ENCODE data around the gene SLC26A6.

The SLC26A6 gene

DNA sequence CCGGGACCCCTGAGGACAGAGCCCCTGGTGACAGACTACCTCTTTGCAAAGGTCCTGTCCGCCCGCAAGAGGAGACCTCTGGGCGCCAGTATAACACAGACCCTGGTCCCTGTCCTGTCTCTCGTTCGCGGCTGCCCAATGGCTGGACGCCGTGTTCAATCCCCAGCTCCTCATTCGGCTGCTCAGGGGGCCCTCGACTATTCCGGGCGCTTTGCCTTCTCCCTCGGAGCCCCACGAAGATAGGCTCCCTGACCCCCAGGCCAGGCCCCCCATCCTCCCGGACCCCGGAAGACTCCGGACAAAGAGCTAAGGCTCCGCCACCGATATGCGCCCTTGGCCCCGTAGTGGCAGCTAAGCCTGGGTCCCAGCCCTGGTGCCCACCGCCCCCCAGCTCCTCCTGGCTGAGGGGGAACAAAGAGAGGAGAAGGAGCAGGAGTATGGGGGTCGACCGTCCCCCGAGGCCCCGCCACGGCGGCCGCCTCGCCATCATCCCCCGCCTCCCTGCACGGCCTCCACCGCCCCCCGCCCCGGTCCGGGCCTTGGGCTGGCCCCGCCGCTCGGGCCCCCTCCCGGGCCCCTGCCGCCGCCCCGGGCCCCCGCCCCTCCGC lies 27.0 kb upstream of the SLC26A6 start:
- H3K27ac ChIP-seq = no peak overlapping the region
- no peak for DNase-seq (ENCODE audit: low read depth, low spot score)

DNA sequence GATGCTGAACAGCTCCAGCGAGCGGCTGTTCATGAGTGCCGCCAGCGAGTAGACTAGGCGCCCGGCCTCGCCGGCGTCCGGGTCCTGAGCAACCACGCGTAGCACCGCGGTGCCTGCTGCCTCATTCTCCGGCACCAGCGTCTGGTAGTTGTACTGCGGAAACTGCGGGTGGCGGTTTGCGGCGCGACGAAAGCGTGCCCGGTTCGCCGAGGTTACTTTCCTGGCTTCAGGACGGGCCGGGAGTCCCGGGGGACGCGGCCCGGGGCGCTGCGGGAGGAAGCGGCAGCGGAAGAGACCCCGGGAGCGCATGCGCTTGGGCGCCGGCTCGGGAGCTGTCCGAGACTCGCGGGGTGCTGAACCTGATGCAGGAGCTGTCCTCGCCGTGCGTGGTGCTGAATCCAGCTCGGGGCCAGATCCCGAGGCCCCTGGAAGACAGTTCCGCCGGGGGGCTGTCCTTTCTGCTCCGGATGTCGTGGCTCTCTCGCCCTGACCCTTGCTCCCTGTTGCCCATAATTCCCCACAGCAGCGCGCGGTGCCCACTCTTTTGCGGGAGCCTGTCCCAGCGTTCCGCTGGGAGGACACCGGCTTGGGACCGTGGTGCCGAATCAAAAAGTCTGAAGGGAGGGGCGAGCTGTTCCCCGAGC lies 26.4 kb upstream of the SLC26A6 start:
- H3K27ac ChIP-seq = no peak overlapping the region
- no peak for DNase-seq (ENCODE audit: low read depth, low spot score)

DNA sequence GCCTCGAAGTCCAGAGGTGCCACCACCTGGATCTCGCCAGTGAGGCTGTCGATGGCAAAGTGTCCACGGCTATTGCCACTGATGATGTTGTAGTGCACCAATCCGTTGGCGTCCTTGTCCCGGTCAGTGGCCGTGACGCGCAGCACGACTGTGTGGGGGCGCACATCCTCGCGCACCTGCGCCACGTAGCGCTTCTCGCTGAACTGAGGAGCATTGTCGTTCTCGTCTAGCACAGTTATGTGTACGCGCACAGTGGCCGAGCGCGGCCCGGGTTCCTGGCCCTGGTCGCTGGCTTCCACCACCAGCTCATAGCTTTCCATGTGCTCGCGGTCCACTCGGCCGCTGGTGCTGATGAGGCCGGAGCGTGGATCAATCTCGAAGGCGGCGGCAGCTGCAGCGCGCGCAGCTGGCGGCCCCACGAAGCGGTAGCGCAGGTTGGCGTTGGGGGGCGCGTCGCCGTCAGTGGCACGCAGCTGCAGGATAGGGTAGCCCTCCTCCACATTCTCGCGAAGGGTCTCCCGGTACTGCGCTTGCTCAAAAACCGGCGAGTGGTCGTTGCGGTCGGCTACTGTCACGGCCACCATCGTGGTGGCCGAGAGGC lies 25.6 kb upstream of the SLC26A6 start:
- DNase-seq (ENCODE audit: low read depth, low spot score) = no peak
- no peak overlapping the region for H3K27ac ChIP-seq

DNA sequence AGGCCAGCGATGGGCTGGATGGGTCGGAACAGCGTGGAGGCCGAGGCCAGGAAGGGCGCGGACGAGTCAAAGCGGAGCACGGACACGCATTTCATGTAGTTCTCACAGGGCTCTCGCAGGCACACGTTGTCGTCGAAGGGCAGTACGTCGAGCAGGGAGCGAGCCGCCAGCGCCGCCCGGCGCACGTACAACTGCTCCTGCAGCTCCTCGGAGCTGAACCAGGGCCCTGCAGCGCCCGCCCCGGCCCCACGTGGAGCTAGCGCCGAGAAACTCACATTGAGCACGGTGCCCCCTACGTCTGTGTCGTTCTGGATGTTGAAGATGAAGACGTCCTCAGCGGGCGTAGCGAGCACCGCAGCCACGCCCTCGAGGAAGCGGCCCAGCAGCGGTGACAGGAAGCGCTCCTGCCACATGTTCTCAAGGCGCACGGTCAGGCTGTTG lies 21.6 kb upstream of the SLC26A6 start:
- H3K27ac ChIP-seq = peak overlapping the region; percentile 35
- DNase-seq (ENCODE audit: low read depth, low spot score) = no peak

DNA sequence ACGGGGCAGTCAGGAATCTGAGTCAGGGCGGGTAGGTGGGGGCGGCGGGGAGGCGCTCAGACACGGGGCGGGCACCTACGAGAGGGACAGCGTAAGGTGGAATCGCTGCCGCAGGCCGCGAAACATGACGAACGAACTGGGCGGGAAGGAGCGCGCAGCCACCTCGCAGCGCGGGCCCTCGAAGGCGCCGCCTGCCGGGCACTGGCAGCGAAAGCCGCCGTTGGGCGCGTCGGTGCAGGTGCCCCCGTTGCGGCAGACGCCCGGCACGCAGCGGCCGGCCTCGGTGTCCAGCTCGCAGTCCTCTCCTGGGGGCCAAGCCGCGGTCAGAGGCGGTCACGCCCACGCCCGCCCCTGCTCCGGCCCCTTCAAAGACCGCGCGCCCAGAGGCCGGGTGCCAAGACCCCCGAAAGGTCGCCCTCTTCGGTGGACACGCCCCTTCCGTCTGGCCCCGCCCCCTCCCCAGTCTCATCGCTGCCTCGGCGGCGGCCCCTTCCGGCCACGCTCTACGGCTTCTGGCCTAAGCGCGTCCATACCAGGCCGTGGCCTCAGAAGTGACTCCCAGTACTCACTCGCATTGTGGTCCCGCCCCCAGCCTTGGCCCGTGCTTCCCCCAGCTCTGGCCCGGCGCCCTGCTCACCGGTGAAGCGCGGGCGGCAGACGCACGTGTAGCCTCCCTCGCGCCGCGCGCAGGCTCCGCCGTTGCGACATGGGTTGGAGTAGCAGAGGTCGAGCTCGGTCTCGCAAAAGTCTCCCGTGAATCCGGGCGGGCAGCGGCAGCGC lies 21.0 kb upstream of the SLC26A6 start:
- no peak for DNase-seq (ENCODE audit: low read depth, low spot score)
- H3K27ac ChIP-seq = peak overlapping the region; percentile 35

DNA sequence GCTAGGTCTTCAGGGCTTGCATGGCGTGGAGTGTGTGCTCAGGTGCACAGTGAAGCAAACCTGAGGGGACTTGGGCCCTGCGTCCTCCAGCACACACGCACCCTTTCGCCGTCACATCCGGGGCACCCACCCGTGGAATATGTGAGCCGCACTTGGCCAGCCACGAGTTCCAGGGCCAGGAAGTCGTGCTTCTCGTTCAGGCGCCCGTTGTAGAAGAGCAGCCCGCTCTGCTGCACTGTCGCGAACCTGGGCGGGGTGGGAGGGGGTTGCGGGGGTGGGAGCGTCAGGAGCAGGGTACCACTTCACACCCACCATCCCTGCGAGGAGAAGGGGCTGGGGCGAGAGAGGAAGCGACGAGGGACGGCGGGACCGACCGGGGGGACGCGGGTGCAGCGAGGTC lies 20.3 kb upstream of the SLC26A6 start:
- peak overlapping the region; percentile 35 for H3K27ac ChIP-seq
- no peak for DNase-seq (ENCODE audit: low read depth, low spot score)

DNA sequence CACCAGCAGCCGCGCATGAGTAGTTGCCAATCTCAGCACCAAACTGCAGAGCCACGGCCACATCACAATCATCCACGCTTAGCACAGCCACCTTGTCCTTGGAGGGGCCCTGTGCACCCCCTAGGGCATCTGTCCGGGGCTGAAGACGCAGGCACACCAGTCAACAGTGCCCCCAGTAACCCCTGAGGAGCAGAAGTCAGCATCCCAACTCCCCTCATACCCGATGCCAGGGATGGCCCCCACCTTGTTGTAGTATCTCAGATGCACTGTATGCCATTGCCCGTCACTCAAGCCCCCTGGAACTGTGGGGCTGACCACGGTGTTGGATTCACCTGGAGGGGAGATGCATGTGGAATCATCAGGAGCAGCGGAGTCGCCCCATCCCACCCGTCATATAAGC lies 19.8 kb upstream of the SLC26A6 start:
- no peak overlapping the region for H3K27ac ChIP-seq
- no peak for DNase-seq (ENCODE audit: low read depth, low spot score)

DNA sequence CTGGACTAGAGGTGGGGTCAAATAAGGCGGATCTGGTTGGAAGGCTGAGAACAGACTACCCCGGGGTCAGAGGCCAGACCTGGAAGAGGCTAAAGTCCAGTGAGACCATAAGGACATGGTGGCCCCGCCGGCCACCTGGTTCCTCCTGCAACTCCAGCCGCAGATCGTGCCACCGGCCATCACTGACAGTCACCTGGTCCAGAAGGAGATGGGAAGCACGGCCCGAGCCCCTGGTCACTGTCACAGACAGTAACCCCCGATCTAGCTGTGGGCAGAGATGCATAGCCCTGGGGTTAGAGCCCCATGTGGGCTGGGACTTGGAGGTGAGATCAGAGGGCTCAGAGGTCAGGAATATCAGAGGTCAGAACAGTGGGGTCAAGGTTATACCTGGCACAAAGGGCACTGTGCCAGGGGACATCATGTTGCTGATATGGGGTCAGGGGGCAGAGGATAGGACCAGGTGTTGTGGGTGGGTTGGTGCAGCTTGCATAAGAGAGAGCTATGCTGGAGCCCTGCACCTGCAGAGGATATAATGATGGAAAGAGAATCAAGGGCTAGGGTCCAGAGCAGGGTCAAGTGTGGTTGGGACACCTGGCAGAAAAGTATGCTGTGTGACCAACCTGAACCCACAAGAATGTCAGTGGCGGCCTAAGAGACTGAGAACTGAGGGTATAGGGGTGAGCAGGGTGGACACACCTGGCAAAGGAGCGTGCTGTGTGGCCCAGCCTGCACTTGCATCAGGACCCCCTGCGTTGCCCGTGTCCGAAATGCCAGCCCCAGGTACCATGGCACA lies 17.9 kb upstream of the SLC26A6 start:
- H3K27ac ChIP-seq = no peak overlapping the region
- no peak for DNase-seq (ENCODE audit: low read depth, low spot score)

DNA sequence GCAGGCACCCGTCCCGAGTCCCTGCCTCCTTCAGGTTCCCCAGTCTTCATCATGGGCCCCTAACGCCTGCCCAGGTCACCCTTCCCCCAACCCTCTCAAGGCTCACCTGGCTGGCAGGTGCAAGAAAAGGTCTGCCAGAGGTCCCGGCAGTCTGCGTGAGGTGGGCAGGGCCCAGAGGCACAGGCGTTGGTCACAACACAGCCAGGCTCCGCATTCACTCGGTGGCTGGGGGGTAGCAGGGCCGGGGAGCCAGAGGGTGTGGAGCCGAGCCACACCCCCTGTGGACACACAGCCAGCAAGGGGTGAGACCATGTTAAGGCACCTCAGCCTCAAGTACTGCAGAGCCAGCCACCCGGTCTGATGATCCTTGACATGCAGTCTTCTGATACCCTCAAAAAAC lies 16.5 kb upstream of the SLC26A6 start:
- H3K27ac ChIP-seq = no peak overlapping the region
- no peak for DNase-seq (ENCODE audit: low read depth, low spot score)

DNA sequence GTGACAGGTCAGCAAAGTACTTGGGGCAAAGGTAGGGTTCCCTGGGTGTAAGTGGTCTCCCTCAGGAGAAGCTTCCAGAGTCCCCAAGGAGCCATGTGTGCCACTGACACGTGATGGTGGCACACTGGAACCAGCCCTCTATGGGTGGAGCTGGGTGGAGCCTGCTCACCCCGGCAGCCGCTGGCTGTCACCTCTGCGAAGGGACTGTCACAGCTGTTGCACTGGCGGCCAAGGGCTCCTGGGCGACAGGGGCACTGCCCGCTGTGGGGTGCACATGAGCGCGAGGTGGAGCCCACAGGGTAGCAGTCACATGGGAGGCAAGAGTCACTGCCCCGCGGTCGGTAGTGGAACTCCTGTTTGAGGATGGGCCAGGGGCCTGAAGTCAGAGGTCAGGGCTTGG lies 15.5 kb upstream of the SLC26A6 start:
- no peak for DNase-seq (ENCODE audit: low read depth, low spot score)
- no peak overlapping the region for H3K27ac ChIP-seq

DNA sequence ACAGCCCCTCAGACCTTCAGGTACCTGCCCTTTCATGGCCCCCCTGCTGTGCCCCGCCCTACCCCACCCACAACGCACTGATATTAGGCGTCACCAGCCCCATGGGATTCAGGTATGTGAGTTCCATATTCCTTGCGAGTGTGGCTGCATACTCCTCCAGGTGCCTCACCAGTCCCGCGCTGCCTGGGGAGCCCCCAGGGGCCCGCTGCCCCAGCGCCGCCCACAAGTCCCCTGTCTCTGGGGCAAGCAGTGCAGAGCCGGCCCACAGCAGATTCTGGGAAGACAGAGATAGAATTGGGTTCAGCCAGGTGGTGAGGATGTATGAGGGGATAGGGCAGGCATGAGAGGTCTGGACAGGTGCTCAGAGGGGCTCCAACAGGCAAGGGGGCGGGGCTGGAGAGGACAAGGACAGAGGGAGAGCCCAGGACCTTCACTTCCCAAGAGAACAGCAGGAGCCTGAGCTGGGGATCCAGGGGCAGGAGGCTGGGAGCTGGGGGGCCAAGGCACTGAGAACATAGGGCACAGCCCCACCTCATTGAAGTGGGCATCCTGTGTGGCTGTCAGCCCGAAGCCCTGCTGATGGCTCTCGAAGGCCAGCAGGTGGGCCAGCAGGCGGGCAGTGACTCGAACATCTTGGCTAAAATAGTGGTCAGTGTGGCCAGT lies 13.1 kb upstream of the SLC26A6 start:
- DNase-seq (ENCODE audit: low read depth, low spot score) = no peak
- H3K27ac ChIP-seq = no peak overlapping the region

DNA sequence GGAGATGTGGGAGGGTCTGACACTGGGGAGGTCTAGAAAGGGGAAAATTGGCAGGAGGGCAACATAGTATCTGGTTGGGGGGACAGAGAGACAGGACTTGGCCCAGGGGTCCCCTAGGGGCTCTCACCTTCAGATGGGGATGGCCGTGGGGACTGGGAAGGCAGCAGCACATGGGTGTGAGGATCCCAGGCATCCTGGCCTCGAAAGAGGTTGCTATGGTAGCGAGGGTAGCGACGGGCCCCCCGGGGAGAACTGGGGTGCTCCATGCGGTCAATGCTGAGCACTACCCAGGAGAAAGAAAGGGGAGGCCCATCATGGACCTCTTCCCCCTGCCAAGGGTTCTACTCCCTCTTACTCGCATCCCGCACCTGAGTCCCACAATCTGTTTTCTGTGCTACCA lies 12.5 kb upstream of the SLC26A6 start:
- no peak for DNase-seq (ENCODE audit: low read depth, low spot score)
- H3K27ac ChIP-seq = no peak overlapping the region

DNA sequence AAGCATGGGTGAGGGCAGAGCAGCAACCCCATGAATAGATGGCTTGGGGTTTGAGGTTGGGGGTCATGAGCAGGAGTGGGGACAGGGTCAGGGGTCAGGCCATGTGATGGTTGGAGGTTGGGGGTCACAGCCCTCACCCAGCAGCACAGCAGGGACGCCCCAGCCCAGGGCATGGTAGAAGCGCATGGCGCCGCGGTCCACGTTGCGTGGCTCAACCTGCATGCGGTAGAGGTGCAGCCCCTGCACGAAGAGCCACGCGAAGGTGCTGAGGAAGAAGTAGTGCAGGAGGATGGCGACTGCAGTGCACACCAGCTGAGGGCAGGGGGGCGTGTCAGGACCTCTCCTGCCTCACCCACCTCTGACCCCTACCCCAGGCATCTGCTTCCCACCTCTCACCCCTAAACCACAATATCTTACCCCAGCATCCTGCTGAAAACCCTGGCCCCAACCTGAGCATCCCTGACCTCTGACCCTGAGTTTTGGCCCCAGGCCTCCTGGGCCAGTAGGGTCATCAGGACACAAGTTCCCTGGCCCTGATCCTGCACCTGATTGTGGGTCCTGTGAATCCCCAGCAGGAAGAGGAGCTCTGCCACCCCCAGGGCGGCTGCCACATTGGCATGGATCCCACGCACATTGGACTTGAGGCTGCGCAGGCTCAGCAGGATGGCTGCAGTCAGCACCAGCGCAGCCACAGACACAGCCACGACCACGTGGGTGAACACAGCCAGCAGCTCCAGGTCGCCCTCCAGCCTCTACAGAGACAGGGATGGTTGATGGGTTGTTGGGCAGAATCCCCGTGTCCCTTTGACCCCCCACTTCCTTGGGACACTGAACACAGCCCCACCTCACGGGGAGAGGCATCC lies 9.9 kb upstream of the SLC26A6 start:
- no peak overlapping the region for H3K27ac ChIP-seq
- DNase-seq (ENCODE audit: low read depth, low spot score) = no peak

DNA sequence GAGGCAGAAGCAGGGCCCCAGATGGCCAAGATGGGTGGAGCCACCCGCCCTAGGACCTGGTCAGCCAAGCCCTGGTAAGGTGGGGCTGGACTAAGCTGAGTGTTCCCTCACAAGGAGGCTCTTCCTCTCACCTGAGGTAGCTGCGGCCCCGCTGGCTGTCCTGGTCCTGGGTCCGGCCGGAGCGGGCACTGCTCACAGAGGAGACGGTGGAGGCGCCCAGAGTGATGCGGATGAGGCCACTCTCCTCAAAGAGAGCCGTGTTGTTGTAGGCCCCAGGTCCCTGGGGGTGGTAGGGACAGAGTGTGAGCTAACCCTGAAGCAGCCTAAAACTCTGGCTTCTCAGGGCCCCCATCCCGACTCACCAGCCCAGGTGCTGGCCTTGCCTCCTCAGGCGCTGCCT lies 7.3 kb upstream of the SLC26A6 start:
- no peak overlapping the region for H3K27ac ChIP-seq
- no peak for DNase-seq (ENCODE audit: low read depth, low spot score)

DNA sequence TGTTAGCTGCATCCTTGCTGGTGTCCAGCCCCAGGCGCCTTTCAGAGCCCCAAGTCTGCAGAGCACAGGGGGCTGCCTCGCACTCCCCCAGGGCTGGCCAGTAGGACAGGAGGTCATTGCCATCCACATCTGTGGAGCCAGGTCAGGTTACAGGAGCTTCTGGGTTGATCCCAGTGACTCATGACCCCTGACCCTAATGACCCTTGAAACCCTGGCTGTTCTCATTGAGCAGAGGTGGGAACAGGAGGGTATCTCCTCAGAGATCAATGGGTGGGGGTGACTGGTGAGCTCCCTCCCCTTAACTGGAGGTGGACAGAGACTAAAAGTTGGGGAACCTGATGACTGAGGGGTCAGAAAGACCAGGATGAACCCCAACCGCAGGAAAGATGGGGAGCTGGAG lies 6.1 kb upstream of the SLC26A6 start:
- DNase-seq (ENCODE audit: low read depth, low spot score) = no peak
- H3K27ac ChIP-seq = no peak overlapping the region

DNA sequence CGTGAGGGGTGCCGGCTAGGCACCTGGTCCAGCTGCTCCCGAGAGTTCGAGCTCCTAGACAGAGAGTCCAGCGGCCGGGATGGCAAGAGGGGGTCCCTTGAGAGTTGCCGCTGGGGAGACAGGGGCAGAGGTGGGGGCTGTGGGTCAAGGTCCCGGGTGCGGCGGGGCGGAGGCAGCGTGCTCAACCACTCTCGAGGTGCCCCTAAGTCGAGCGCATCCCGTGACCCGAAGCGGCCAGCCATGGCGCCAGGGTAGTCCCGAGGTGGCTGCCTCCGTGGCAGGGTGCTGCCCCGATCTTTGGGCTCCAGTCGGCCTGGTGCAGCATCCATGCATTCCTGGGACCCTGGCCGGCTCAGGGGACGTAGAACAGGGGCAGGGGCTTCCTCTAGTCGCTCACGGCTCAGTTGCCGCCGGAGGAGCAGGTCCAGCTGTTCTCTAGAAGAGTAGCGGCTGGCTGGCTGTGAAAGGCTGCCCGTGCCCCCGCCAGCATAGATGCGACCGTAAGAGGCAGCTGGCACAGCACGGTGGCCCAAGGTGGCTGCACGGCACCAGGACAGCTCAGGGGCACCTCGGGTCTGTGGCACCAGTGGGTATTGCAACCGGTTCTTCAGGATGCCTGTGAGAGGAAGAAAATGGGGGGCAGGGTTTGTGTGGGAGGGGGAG lies 4.8 kb upstream of the SLC26A6 start:
- no peak for DNase-seq (ENCODE audit: low read depth, low spot score)
- H3K27ac ChIP-seq = no peak overlapping the region

DNA sequence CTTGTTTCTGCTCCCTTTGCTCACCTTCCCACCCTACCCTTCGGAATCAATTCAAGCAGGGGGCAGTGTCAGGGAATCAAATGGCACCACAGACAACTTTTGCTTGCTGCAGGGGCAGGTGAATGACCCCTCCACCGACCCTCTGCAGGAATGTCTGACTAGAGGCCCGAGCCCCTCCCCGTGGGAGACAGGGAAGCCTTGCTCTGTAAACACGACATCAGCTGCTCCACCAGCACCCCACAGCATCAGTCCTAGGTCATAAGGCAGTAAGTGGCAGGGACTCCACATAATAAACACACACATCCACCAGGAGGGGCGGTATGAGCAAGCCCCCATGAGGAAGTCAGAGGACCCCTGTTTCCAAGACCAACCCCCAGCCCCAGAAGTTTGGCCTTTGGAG lies 2.0 kb upstream of the SLC26A6 start:
- no peak overlapping the region for H3K27ac ChIP-seq
- no peak for DNase-seq (ENCODE audit: low read depth, low spot score)

DNA sequence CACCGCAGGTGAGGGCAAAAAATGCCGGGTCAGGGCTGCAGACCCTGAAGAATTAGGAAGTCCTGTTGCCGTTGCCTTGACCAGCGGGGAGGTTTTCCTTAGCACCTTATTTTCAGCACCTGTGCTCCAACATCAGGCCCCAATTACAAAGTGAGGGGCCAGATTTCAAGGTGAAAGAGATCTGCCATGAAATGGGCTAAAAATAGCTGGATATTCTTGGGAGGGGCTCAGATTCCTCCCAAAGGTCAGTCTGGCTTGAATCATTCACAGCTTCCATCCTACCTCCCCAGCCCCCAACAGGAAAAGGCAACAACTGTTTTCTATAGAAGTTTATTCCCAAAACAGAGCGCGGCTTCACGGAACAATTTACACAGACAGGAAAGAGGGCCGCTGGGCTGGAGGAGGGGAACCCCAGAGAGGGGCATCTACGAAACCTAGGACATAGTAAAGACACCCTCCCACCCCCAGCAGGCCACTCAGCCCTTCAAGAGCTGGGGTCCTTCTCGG lies 941 bp upstream of the SLC26A6 start:
- no peak for DNase-seq (ENCODE audit: low read depth, low spot score)
- H3K27ac ChIP-seq = no peak overlapping the region
